Common myeloid progenitor, CD34-positive (primary cell): Measurements from ENCODE around the gene PRSS50.

Source experiments
- CTCF ChIA-PET: fragments of 350-600 bp; sonication (Branson Sonifier 250); formaldehyde crosslinking; loops from one replicate; lab custom pipeline; 2021; ENCODE audit warnings: antibody characterized with exemption; lab: Charles Lee
- POLR2A ChIA-PET: fragments of 350-600 bp; sonication (Branson Sonifier 250); formaldehyde crosslinking; loops from one replicate; lab custom pipeline; 2021; ENCODE audit warnings: antibody characterized with exemption; lab: Charles Lee
- DNase-seq, 3 donors: peaks; one replicate each; pipeline versions ENCODE4 v3.0.0 to v3.0.0-alpha.2; 2013
- H3K27ac ChIP-seq, 2 experiments: 1 replicate in 1 of 2; 2 replicates in 1 of 2; pipeline ENCODE4 v1.7.0; 2013; ENCODE audit warnings: inconsistent platforms in 2 of 2, low read length in 2 of 2, mild to moderate bottlenecking in 2 of 2, low read depth in 1 of 2, moderate library complexity in 1 of 2; ENCODE audit not compliant: severe bottlenecking in 2 of 2, insufficient read depth in 1 of 2, poor library complexity in 1 of 2
- H3K27me3 ChIP-seq, 5 experiments: replicated peaks in 2 of 5; 1 replicate in 3 of 5; 2 replicates in 2 of 5; pipeline versions ENCODE4 v1.6.1 to v1.7.0; 2013; ENCODE audit warnings: low read length in 4 of 5, mild to moderate bottlenecking in 2 of 5, moderate library complexity in 2 of 5, inconsistent platforms in 1 of 5; ENCODE audit not compliant: insufficient read depth in 5 of 5, control insufficient read depth in 4 of 5
- H3K36me3 ChIP-seq, 4 experiments: 1 replicate in 2 of 4; 2 replicates in 2 of 4; pipeline versions ENCODE4 v1.6.1 to v1.7.0; 2013; ENCODE audit warnings: low read length in 3 of 4, control low read depth in 1 of 4, mild to moderate bottlenecking in 1 of 4; ENCODE audit not compliant: control insufficient read depth in 4 of 4, insufficient read depth in 4 of 4
- H3K4me1 ChIP-seq, 4 experiments: 1 replicate in 3 of 4; 2 replicates in 1 of 4; pipeline versions ENCODE4 v1.6.1 to v1.7.1; 2013; ENCODE audit warnings: low read length in 3 of 4, mild to moderate bottlenecking in 3 of 4, control low read depth in 1 of 4, inconsistent platforms in 1 of 4, moderate library complexity in 1 of 4; ENCODE audit not compliant: control insufficient read depth in 4 of 4, insufficient read depth in 4 of 4; ENCODE audit errors: control extremely low read depth in 1 of 4
- H3K4me3 ChIP-seq, 7 experiments: 1 replicate in 4 of 7; 2 replicates in 3 of 7; pipeline versions ENCODE4 v1.5.1 to v1.7.0; 2013; ENCODE audit warnings: mild to moderate bottlenecking in 7 of 7, low read length in 6 of 7, moderate library complexity in 6 of 7, inconsistent platforms in 2 of 7, low read depth in 2 of 7, control low read depth in 1 of 7; ENCODE audit not compliant: insufficient read depth in 4 of 7, control insufficient read depth in 1 of 7; ENCODE audit errors: extremely low read depth in 1 of 7
- H3K9me3 ChIP-seq, 5 experiments: 1 replicate in 4 of 5; 2 replicates in 1 of 5; pipeline versions ENCODE4 v1.6.1 to v1.7.1; 2013; ENCODE audit warnings: low read length in 4 of 5, mild to moderate bottlenecking in 2 of 5, inconsistent platforms in 1 of 5, low read depth in 1 of 5, moderate library complexity in 1 of 5; ENCODE audit not compliant: control insufficient read depth in 4 of 5, insufficient read depth in 2 of 5; ENCODE audit errors: control extremely low read depth in 1 of 5
- WGBS: methylation state at CpG from one replicate; pipeline ENCODE4 v1.1.5; 2013; ENCODE audit not compliant: insufficient coverage; 5-methylcytosine and 5-hydroxymethylcytosine counted together

PRSS50 gene

GRCh38 chr3:46725621-46726314 lies 8.1 kb upstream of the PRSS50 start:
- Histone ChIP-seq H3K9me3 (no peaks in the 10 kb centered on the region), H3K27me3 (no peaks in the 10 kb centered on the region), H3K36me3 (no peaks in the 10 kb centered on the region), H3K27ac (no peak overlapping the region), H3K4me1 (peaks cover 0 to 10% (median 0%) of the 10 kb centered on the region in 4 experiments), H3K4me3 (no peak overlapping the region)
- WGBS, result 100% methylated on average over 3 of the region's 6 CpGs
- ChIA-PET CTCF (interaction anchor here (1.3 kb wide), 1 partner anchor 11 kb away, joined by 4 read pairs; no protein-coding TSS in a partner anchor), POLR2A (no interaction called here)
- no peak for DNase-seq

- WGBS, result no CpG with 5 or more reads among the region's 4 CpGs
These were observed 6.8 kb upstream of the PRSS50 start for GRCh38 chr3:46724424-46724823.

GRCh38 chr3:46722443-46722842 lies 4.8 kb upstream of the PRSS50 start:
- ChIA-PET CTCF (no interaction called here), POLR2A (no interaction called here)
- DNase-seq, result no peak
- no peak overlapping the region for H3K4me3 ChIP-seq
- no peaks in the 10 kb centered on the region for H3K36me3 ChIP-seq
- peaks cover 0 to 2% (median 0%) of the 10 kb centered on the region in 5 experiments for H3K27me3 ChIP-seq
- H3K27ac ChIP-seq, result no peak overlapping the region
- H3K4me1 ChIP-seq, result peaks cover 0 to 10% (median 0%) of the 10 kb centered on the region in 4 experiments
- WGBS, result 100% methylated on average over 2 of the region's 5 CpGs
- no peaks in the 10 kb centered on the region for H3K9me3 ChIP-seq

More at GRCh38 chr3:46724424-46724823, 6.8 kb upstream of the PRSS50 start:
- DNase-seq, result no peak
- H3K36me3 ChIP-seq, result no peaks in the 10 kb centered on the region
- no peaks in the 10 kb centered on the region for H3K9me3 ChIP-seq
- ChIA-PET CTCF (no interaction called here), POLR2A (no interaction called here)
- no peak overlapping the region for H3K27ac ChIP-seq
- H3K4me1 ChIP-seq, result peaks cover 0 to 10% (median 0%) of the 10 kb centered on the region in 4 experiments
- peaks cover 0 to 2% (median 0%) of the 10 kb centered on the region in 5 experiments for H3K27me3 ChIP-seq
- H3K4me3 ChIP-seq, result no peak overlapping the region

- ChIA-PET POLR2A (no interaction called here), CTCF (no interaction called here)
- no peaks in the 10 kb centered on the region for H3K9me3 ChIP-seq
These were observed 3.3 kb upstream of the PRSS50 start for GRCh38 chr3:46721009-46721408.

GRCh38 chr3:46719735-46720271 lies 2.1 kb upstream of the PRSS50 start:
- Histone ChIP-seq H3K9me3 (no peaks in the 10 kb centered on the region), H3K27me3 (peaks cover 0 to 2% (median 0%) of the 10 kb centered on the region in 5 experiments), H3K36me3 (no peaks in the 10 kb centered on the region), H3K4me3 (no peak overlapping the region), H3K4me1 (no peaks in the 10 kb centered on the region), H3K27ac (no peak overlapping the region)
- 95% methylated on average over 3 of the region's 4 CpGs for WGBS
- ChIA-PET POLR2A (no interaction called here), CTCF (interaction anchor here (0.7 to 1.1 kb wide), 5 partner anchors 10 to 171 kb away, joined by 3 to 4 read pairs (median 3); no protein-coding TSS in a partner anchor)
- DNase-seq, result no peak

More at GRCh38 chr3:46721009-46721408, 3.3 kb upstream of the PRSS50 start:
- Histone ChIP-seq H3K4me3 (no peak overlapping the region), H3K27me3 (peaks cover 0 to 2% (median 0%) of the 10 kb centered on the region in 5 experiments), H3K36me3 (no peaks in the 10 kb centered on the region), H3K4me1 (peaks cover 0 to 4% (median 0%) of the 10 kb centered on the region in 4 experiments), H3K27ac (no peak overlapping the region)
- no peak for DNase-seq
- WGBS, result no CpG with 5 or more reads among the region's 2 CpGs

- H3K4me3 ChIP-seq, result no peak overlapping the region
- ChIA-PET POLR2A (no interaction called here), CTCF (interaction anchor here (0.5 to 1.1 kb wide), 4 partner anchors 10 to 79 kb away, joined by 3 to 4 read pairs (median 3); no protein-coding TSS in a partner anchor)
- H3K9me3 ChIP-seq, result no peaks in the 10 kb centered on the region
- no peak overlapping the region for H3K27ac ChIP-seq
- H3K4me1 ChIP-seq, result no peaks in the 10 kb centered on the region
- WGBS, result 100% methylated on average over 2 of the region's 2 CpGs
- H3K27me3 ChIP-seq, result peaks cover 0 to 2% (median 0%) of the 10 kb centered on the region in 5 experiments
- no peaks in the 10 kb centered on the region for H3K36me3 ChIP-seq
- no peak for DNase-seq
These were observed 1.4 kb upstream of the PRSS50 start for GRCh38 chr3:46719044-46719565.
